Right lung (tissue), 10 donors: ENCODE data around the gene MPP4. TPM values are rescaled to one million over a fixed set of nuclear protein-coding genes. Genes with fewer than 3 reads are reported as not detected.

Experiments
- DNase-seq, 2 donors: peaks; one replicate each; pipeline ENCODE4 v3.0.0-alpha.2; 2013
- long read RNA-seq, 8 donors: transcript quantifications; one replicate each; lab custom pipeline, GENCODE V29; 2026
- polyA plus RNA-seq, 5 donors: library from polyadenylated mRNA; unstranded; fragments of 120-200 nt; gene quantifications; one replicate each; pipeline versions ENCODE4 v1.2.1 to v1.2.3, GENCODE V29; 2013; ENCODE audit warnings: inconsistent platforms in 1 of 5, low replicate concordance in 1 of 5; ENCODE audit not compliant: insufficient read length in 5 of 5, insufficient read depth in 1 of 5

Gene MPP4, protein sequence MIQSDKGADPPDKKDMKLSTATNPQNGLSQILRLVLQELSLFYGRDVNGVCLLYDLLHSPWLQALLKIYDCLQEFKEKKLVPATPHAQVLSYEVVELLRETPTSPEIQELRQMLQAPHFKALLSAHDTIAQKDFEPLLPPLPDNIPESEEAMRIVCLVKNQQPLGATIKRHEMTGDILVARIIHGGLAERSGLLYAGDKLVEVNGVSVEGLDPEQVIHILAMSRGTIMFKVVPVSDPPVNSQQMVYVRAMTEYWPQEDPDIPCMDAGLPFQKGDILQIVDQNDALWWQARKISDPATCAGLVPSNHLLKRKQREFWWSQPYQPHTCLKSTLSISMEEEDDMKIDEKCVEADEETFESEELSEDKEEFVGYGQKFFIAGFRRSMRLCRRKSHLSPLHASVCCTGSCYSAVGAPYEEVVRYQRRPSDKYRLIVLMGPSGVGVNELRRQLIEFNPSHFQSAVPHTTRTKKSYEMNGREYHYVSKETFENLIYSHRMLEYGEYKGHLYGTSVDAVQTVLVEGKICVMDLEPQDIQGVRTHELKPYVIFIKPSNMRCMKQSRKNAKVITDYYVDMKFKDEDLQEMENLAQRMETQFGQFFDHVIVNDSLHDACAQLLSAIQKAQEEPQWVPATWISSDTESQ
- under 1 TPM; 0.10 to 0.23 (median 0.15) TPM for polyA plus RNA-seq
- long read RNA-seq, donor 1: 0 reads
- long read RNA-seq, donor 2: 0 reads
- long read RNA-seq, donor 3: 0 reads
- long read RNA-seq, donor 4: 0 reads
- long read RNA-seq, donor 5: 0 reads
- long read RNA-seq, donor 6: 0 reads
- long read RNA-seq, donor 7: 0 reads
- long read RNA-seq, donor 8: 0 reads

DNA sequence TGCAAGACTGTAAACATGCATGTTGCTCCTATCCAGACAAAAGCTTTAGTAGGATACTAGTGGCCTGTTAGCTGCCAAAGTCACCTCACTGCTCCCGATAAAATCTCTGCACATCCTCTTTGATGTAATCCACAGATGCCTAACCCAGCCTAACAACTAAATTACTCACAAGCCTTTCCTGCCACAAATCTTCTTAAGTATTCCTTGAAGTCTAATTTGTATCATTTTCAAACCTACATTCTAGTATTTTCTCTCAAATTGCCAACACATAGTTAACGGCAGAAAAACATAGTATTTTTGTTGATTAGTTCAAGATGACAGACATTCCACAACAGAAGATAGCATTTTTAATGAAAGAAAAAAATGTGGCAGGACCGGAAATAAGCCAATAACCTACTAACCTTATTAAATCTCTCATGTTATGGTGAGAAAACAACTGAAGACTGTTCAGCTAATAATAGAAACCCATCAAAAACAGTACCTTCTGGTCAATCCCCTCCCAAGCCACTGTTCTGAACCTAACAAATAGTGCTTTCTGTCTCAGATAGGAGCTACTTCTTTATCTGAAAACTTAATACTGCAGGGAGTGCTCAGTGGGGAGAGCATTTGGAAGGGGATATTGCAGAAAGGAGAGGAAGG, at the start of gene MPP4:
Gene MPP4, minus strand, starts transcription at position 57 of the 639 bp plus-strand sequence. CDS start 4,690 bp downstream, outside the sequence.
- DNase-seq: peak in 1 of 2 donors; percentile 0

- no peak for DNase-seq
Observed at GRCh38 chr2:201746551-201746950, 48.1 kb upstream of the MPP4 start.

- no peak for DNase-seq
Observed at GRCh38 chr2:201735486-201735885, 37.0 kb upstream of the MPP4 start.

DNA sequence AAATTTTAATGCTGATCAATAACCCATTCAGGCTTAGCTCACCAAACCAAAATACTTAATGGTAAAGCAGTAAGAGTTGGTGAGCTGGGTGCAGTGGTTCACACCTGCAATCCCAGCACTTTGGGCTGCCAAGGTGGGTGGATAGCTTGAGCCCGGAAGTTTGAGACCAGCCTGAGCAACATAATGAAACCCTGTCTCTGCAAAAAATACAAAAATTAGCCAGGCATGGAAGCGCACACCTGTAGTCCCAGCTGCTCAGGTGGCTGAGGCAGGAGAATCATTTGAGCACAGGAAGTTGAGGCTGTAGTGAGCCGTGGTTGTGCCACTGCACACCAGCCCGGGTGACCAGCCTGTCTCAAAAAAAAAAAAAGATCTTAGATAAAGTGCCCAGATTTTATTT, 35.7 kb upstream of the MPP4 start:
- DNase-seq: no peak

DNA sequence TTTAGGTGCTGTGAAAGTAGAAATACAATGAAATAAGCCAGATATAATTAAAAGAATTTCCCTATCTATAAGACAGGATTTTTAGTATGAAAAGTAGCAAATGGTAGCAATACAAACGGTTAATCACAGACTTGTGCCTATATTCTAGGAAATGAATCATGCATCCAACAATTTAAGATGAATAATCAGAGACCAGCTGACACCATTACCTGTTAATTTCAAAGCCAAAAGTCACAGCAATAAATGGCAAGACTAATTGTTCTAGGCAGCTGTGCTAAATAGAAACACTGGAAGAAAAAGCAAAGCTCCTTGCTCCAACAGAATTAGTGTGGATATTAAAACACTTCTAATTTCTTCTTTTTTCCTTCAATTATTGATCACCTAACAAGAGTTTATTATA, 35.1 kb upstream of the MPP4 start:
- no peak for DNase-seq

- no peak for DNase-seq
Observed at GRCh38 chr2:201730651-201731285, 32.3 kb upstream of the MPP4 start.

- DNase-seq: no peak
Observed at GRCh38 chr2:201715459-201715858, 17.0 kb upstream of the MPP4 start.

DNA sequence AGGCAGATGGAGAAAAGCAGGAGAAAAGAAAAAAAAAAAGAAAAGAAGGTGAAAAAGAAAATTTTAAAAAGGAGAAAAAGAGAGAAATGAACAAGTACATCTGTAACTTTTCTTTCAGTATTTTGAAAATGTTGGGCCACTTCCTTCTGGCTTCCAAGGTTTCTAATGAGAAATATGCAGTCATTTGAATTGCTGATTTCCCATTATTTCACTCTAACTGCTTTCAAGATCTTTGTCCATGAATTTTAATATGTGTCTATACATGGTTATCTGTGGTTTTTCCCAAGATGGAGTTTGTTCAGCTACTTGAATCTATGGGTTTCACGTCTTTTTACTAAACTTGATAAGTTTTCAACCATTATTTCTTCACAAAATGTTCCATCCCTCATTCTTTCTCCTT, 14.3 kb upstream of the MPP4 start:
- DNase-seq: no peak

GRCh38 chr2:201709747-201710146, 11.3 kb upstream of the MPP4 start:
- DNase-seq: no peak

DNA sequence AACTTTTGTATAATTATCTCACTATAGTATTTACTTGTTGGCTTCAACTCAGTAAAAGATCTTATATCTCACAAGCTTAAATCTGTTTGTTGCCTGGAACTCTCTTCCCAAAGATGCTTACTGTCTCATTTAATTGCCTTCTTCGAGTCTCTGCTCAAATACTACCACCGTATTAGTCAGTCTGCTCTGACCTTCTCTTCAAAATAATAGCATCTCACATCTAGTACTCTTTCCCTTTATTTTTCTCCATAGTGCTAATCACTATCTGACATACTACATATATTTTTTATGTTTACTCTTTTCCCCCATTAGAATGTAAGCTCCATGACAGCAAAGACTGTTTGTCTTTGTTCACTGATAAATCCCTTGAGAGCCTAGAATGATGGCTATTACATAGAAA, 10.6 kb upstream of the MPP4 start:
- DNase-seq: no peak

- DNase-seq: no peak
Observed at GRCh38 chr2:201707753-201708152, 9.3 kb upstream of the MPP4 start.

DNA sequence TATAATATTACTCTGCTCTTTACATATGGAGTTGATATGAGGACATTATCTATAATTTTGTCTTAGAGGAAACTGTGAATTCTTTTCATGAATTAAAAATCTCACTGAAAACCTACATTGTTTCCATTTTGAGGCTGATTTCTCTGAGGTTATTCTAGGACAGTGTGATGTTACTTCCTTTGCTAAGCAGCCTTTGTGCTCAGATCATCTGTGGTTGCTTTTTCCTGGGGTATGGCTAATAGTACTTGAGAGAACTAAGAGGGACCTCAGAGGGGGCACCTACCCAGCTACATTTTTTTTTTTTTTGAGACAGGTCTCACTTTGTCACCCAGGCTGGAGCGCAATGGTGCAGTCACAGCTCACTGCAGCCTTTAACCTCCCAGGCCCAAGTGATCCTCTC, 8.7 kb upstream of the MPP4 start:
- no peak for DNase-seq

GRCh38 chr2:201704536-201704935, 6.1 kb upstream of the MPP4 start:
- DNase-seq: no peak

DNA sequence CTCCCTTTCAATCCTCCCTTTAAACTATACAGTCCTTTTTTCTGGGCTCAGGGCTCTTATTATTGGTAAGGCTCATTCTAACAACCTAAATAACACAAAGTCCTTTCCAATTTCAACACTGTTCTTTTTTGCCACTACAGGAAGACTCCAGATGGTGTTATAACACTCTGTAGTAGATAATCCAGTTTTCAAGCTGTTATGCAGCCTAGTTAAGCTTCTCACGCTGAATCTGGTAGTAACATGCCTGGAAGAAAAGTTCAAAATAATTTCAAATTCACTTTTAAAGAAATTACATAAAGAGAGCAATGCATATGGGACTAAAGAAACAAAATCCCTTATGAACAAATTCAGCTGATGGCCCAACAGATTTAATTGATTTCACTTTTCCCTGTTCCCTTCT, 3.2 kb upstream of the MPP4 start:
- DNase-seq: no peak

GRCh38 chr2:201699416-201699815, 972 bp upstream of the MPP4 start:
- DNase-seq: no peak

- no peak for DNase-seq
Observed at GRCh38 chr2:201697899-201698298, 545 bp downstream of the MPP4 start.

GRCh38 chr2:201696151-201696659, 2.2 kb downstream of the MPP4 start:
- no peak for DNase-seq

DNA sequence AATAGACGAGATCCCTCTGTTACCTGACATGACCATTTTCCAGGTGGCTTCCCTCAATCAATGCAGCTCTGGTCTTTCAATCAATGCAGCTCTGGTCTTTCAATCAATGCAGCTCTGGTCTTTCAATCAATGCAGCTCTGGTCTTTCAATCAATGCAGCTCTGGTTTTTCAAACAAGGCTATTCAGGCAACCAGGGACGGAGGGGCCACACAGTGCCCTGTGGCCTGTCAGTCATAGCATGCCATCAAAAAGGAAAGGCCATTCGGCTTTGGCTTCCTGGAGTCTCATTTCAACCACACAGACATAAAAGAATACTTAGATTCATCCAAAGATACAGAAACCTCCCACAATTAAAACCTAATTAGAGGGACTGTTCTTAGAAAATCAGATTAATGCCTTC, 13.3 kb downstream of the MPP4 start:
- no peak for DNase-seq

- DNase-seq: no peak
Observed at GRCh38 chr2:201680743-201681142, 17.7 kb downstream of the MPP4 start.

DNA sequence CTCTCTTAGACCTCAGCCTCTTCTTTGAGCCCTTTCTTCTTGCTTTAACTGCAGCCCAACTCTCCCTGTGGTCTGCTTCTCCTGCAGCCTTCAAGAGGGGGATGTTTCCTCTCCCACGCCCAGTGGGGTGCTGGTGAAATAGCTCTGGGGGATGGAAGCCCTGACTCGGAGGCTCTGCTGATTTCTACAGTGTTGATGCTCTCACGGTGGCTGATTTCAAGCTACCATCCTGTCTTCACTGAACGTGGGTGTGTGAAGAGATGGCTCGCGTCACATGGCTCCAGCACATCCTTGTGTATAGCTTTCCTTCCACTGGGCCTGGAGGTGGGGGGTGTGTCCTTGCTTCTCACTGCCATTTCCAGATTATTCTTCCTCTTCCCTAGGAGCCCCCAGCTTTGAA, 20.0 kb downstream of the MPP4 start:
- DNase-seq: no peak

GRCh38 chr2:201675454-201675853, 23.0 kb downstream of the MPP4 start:
- no peak for DNase-seq

DNA sequence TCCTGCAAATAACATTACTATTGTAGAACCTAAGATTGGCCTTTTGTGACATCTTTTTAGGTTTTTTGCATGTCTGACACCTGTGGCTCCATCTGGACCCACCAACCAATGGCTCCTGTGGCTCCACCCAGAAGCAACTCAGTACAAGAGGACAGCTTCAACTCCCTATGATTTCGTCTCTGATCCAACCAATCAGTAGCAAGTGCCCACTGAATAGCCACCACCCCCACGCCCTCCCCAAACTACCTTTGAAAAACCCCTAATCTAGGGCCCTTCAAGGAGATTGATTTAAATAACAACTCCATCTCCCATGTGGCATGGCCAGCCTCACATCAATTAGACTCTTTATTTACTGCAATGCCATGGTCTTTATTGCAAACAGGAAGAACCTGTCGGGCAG, 23.6 kb downstream of the MPP4 start:
- DNase-seq: no peak
